ENCODE results near the gene OARD1.

DNA sequence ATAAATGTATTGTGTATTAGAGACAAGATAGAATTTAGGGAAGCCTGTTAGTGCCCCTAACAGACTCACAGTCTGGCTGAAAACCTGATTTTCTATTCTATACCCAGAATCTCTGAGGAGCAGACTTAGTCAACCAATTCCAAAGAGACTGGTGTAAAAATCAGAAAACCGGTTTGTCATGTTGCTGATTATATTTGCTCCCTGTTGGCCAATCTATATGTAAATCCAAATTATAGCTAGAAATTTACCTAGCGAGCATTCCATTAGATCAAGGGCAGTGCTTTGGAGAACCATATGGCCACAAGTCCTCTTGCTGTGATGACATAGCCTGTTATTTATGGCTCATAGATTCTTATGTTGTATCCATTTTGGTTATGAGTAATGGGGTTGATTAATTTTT, 5.4 kb upstream of the OARD1 start:
- TF ChIP-seq, protein P1, sequence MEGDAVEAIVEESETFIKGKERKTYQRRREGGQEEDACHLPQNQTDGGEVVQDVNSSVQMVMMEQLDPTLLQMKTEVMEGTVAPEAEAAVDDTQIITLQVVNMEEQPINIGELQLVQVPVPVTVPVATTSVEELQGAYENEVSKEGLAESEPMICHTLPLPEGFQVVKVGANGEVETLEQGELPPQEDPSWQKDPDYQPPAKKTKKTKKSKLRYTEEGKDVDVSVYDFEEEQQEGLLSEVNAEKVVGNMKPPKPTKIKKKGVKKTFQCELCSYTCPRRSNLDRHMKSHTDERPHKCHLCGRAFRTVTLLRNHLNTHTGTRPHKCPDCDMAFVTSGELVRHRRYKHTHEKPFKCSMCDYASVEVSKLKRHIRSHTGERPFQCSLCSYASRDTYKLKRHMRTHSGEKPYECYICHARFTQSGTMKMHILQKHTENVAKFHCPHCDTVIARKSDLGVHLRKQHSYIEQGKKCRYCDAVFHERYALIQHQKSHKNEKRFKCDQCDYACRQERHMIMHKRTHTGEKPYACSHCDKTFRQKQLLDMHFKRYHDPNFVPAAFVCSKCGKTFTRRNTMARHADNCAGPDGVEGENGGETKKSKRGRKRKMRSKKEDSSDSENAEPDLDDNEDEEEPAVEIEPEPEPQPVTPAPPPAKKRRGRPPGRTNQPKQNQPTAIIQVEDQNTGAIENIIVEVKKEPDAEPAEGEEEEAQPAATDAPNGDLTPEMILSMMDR (conservative IDR thresholded peaks at IDR 0.05): no peak
- no peak for TF ChIP-seq EZH2 (IDR thresholded peaks at IDR 0.05; ENCODE audit: low read depth)

All from PC-9 (cell line).